ENCODE measurements around the gene SLC17A6.

Gene SLC17A6

DNA sequence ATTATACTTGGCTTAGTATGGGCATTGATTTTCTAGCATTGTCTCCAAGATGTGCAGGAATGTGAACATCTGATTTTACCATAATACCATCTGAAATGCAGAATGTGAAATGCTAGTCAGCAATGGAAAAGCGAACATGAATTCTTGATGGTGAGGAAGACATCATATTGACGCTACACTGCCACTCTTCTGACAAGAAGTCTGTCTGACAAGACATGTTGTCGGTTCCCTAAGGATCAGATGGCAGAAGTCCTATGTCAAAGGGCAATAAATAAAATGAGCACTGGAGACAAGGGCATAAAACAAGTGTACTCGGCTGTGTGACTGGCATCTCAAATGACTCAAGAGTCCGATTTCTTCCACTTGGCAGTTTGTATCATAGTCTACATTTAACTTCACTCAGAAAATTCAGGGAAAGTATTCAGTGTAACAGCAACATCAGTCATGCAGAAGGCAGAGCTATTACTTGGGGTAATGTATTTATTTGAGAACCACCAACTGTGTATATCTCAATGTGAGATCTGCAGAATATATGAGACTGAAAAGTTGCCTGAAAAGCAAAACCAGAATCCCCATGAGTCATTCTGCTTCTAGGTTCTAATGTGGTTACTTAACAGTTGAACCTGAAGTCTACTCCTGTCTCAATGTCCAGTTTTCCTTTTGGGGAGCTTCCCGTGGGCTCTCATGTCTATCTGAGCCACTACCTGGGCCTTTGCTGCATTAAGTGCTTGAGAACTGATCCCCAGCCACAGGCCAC, 51.5 kb downstream of the SLC17A6 start:
- no peak for DNase-seq (ENCODE audit: low spot score)

DNA sequence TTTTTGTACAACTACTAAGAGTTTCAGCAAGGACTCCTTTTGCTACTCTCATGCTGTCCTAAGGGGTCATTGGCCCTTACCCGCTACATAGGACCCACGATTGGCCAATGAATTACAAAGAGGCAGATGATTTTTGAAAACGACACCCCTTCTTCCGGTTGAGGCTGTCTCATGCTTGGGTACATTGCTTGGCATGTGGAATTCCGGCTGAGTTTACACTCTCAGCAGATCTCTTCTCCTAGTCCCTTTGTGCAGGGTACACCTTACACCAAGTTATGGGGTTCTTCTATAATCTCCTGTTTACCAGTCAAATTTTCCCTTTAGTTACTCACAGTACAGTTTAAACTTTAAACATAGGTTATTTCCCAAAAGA, 52.1 kb downstream of the SLC17A6 start:
- no peak for DNase-seq (ENCODE audit: low spot score)

DNA sequence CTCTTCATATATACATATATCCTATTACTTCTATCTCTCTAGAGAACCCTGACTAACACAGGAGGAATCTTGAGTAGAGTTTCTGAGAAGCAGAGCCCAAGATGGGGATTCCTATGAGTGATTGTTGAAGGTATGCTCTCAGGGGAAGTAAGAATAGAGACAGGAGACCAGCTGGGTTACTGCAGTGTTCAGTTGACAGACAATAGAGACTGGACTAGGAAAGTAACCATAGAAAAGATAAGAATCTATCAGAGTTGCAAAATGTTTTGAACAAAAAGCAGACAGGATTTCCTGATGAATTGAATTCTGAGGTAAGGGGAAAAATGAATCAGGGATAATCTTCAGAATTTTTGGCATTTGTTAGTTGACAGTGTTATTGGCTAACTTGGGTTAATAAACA, 54.4 kb downstream of the SLC17A6 start:
- no peak for DNase-seq (ENCODE audit: low spot score)

DNA sequence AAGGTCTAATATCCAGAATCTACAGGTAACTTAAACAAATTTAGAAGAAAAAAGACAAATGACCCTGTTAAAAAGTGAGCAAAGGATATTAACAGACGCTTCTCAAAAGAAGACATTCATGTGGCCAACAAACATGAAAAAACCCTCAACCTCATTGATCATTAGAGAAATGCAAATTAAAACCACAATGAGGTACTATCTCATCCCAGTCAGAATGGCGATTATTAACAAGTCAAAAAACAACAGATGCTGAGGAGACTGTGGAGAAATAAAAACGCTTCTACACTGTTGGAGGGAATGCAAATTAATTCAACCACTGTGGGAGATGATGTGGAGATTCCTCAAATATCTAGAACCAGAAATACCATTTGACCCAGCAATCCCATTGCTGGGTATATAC, 67.2 kb downstream of the SLC17A6 start:
- no peak for DNase-seq (ENCODE audit: low spot score)

DNA sequence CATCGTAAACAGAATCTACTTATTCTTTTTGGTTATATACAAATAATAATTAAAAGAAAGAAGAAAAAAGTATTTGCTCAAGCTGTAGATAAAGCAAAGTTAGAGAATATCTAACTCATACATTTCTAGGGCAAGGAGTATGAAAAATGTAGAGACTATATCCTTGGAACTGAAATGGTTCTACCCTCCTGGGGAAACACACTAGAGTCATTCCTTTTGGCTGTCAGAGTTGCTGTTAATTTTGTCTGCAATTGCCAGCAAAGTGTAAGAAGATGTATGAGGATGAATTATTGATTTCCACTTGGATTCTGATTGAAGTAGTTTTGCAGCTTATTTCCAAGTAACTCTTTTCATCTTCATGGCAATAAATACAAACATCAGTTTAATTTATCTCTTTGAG, 69.1 kb downstream of the SLC17A6 start:
- no peak for DNase-seq (ENCODE audit: low spot score)

DNA sequence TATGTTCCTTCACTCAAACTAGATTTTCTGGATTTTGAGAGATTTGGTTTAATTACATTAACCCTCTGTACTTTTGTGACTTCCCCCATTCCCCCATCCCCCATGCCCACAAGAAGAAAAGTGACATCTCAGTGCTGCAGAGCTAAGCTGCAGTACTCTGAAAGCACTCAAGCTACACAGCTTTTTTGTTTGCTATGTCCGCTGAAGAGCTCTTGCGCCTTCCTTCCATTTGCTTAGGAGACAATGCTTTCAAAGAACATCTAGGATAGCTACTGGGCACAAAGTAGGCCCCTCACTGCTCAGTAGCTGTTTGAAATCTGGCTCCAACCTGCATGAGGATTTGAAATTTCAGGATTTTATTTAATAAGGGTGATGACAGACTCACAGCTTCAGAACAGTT, 69.7 kb downstream of the SLC17A6 start:
- DNase-seq (ENCODE audit: low spot score) = no peak

DNA sequence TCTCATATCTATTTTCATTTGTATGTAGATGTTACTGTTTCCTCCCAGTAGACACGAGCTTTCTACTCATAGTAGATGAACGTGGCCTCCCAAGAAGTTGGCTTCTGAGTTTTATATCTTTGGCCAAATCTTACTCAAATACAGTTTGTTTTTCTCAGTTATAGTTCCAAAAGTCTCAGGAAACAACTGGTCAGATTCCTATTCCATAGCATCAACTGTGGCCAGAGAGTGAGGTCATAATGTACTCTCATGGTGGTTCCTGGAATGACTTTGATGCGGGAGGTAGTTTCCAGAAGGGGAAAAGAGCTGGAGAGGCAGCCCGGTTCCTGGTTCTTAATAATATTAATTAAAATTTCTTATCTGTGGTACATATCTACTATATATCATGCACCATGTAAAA, 77.3 kb downstream of the SLC17A6 start:
- no peak for DNase-seq (ENCODE audit: low spot score)

DNA sequence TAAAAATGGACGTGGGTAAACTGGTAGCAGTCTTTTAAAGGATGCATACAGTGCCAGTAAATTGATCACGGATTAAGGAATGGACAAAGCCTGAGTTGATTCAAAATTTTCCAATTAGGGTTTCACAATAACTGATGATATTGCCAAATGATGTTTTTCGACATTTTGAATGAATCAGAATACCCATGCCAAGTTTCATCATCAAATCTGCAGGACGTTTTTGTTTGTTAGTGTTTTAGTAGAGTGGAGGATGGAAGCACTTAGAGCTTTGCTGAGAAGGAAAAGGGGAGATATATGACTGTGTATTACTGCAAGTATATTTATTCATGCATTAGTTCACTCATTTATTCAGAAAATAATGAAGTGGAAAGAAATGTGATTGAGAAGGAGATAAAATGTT, 78.3 kb downstream of the SLC17A6 start:
- DNase-seq (ENCODE audit: low spot score) = no peak

DNA sequence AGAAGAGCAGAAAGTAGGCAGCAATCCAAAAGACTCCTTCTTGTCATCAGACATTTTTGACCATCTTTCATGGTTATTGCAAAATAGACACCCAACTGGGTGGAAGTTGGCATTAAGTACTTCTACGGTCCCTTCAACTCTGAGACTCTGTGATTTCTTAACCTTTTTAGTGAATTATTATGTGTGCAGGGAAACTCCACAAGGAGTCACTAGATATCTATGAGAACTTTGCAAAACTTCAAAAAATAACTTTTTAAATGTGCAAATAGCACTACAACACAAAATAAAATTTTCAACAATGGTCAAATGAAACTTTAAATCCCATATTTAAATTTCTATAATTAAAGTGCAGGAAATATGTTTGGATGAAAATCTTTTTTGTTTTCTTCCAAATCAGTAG, 88.7 kb downstream of the SLC17A6 start:
- no peak for DNase-seq (ENCODE audit: low spot score)
